Testis (tissue), 2 donors: Measurements from ENCODE around the gene RAD50.

Source experiments
- POLR2A ChIP-seq: fragments of 450-650 bp; IDR thresholded peaks from one replicate; pipeline ENCODE4 v1.6.1; 2017; ENCODE audit warnings: antibody characterized with exemption, mild to moderate bottlenecking, moderate library complexity
- TF ChIP-seq, protein P1 (sequence below), 3 experiments: fragments of 450-650 bp in 2 of 3; fragments of 200-600 bp in 1 of 3; sonication (generic) in 1 of 3; IDR thresholded peaks; one replicate each; pipeline ENCODE4 v1.5.1; 2016 to 2019; ENCODE audit warnings: antibody characterized with exemption in 3 of 3, mild to moderate bottlenecking in 2 of 3, moderate library complexity in 1 of 3

DNA sequence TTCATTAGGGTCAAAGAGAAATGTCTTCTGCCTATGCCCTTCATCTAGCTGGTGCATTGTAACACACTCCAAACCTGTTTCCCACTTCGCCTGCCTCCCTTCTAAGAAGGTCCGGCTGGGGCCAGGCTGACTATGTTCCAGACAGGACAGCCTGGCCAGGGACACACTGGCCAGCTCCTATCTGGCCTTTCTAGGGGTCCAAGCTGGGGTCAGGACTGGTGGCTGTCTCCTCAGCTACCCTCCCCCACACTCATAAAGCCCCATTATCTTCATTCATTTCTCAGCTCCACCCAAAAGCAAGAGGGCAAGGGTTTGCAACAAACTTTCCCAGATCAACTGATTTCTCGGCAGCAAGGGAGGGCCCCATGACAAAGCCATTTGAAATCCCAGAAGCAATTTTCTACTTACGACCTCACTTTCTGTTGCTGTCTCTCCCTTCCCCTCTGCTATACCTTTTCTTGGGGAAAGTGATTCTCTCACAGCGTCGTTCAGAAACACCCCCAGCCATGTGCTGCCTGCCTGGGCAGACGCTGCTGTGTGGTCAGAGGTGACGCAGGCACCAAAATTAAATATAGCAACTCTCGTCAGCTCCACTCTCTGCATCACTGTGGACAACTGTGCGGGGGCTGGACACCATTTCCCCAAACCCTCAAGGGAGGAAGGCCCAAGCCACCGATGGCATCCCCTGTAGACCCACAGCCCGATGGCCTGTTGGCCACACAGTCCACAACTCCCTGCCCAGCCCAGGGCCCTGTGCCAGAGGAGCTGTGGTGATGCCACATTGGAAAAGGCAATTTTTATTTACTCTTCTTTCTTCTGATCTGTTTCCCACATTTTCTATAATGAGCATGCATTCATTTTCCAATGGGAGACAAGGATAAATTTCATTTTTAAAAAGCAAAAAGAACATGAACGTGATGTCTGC, 107.3 kb downstream of the RAD50 start:
- TF ChIP-seq, protein P1, sequence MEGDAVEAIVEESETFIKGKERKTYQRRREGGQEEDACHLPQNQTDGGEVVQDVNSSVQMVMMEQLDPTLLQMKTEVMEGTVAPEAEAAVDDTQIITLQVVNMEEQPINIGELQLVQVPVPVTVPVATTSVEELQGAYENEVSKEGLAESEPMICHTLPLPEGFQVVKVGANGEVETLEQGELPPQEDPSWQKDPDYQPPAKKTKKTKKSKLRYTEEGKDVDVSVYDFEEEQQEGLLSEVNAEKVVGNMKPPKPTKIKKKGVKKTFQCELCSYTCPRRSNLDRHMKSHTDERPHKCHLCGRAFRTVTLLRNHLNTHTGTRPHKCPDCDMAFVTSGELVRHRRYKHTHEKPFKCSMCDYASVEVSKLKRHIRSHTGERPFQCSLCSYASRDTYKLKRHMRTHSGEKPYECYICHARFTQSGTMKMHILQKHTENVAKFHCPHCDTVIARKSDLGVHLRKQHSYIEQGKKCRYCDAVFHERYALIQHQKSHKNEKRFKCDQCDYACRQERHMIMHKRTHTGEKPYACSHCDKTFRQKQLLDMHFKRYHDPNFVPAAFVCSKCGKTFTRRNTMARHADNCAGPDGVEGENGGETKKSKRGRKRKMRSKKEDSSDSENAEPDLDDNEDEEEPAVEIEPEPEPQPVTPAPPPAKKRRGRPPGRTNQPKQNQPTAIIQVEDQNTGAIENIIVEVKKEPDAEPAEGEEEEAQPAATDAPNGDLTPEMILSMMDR (IDR thresholded peaks at IDR 0.05), result no peak
- no peak for TF ChIP-seq POLR2A
